Measurements from ENCODE around the gene MED13L.

MED13L gene

GRCh38 chr12:115966376-115966775 is 311.1 kb downstream of the MED13L start:
- no peak for DNase-seq (ENCODE audit: low read depth)

GRCh38 chr12:115964626-115965025 is 312.9 kb downstream of the MED13L start:
- no peak for DNase-seq (ENCODE audit: low read depth)

- no peak for DNase-seq (ENCODE audit: low read depth)
These were observed 313.3 kb downstream of the MED13L start for GRCh38 chr12:115964214-115964613.

DNA sequence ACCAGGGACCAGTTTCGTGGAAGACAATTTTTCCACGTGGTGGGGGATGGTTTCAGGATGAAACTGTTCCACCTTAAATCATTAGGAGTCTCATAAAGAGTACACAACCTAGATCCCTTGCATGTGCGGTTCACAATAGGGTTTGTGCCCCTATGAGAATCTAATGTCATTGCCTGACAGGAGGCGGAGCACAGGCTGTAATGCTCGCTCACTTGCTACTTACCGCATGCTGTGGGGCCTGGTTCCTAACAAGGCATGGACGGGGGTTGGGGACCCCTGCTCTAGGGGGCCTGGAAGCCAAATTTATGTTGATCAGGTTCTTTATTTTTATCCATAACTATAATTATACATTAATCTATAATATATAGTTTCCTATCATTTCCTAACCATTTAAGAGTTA is 315.3 kb downstream of the MED13L start:
- DNase-seq (ENCODE audit: low read depth) = no peak

GRCh38 chr12:115960868-115961802 is 316.4 kb downstream of the MED13L start:
- no peak for DNase-seq (ENCODE audit: low read depth)

- DNase-seq (ENCODE audit: low read depth) = no peak
These were observed 319.7 kb downstream of the MED13L start for GRCh38 chr12:115957686-115958290.

DNA sequence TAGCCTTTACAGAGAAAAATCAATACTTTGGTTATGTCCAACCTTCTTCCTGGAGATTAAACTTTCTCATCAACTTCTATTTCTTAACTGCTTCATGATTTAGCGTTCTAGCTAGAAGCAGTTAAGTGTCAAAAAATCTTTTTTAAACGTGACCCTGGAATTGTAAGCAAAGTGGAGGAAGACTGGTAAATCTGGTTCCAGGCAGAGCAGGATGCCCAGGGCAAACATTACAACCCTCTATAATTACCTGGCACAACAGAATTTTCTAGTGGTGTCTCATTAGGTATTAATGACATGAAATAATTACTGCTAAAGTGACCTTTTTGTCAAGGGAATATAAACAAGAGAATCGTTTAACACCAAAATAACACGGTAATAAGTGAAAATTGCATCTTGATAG is 320.8 kb downstream of the MED13L start:
- no peak for DNase-seq (ENCODE audit: low read depth)

DNA sequence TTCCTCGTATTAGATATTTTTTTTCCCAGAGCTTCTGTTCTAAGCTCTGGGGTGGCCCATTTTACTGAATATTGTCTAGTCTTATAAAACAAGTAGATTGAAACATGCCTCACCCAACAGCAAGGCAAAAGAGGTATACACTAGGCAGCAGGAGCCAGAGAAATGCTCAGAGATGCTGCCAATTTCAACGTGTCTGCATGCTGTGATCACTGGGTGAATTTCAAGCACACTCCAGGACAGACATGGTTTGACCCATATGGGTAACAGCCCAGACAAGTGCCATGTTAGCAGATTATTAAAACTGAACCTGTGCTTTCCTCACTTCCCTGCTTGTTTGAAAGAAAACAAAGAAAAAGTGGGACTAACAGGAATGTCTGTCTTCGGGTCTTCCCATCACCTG is 321.3 kb downstream of the MED13L start:
- DNase-seq (ENCODE audit: low read depth) = no peak

DNA sequence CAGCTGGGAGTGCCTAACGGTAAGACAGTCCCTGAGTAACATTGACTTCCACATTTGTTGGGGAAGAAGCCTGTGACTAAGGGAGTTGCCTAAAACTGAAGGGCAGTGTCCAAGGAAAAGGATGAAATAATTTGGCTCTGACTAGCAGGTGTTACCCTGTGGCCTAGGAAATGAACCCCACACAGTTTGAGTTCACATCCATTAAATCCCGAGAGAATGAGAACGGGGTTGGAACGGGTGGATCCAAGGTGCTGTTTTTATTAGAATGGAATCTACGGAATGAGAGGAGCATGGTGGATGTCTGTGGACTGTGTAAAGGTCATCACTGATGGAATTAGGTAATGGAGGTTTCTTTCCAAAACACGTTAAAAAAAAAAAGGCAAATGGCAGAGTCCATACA is 324.0 kb downstream of the MED13L start:
- no peak for DNase-seq (ENCODE audit: low read depth)

- no peak for DNase-seq (ENCODE audit: low read depth)
These were observed 324.5 kb downstream of the MED13L start for GRCh38 chr12:115953031-115953430.

DNA sequence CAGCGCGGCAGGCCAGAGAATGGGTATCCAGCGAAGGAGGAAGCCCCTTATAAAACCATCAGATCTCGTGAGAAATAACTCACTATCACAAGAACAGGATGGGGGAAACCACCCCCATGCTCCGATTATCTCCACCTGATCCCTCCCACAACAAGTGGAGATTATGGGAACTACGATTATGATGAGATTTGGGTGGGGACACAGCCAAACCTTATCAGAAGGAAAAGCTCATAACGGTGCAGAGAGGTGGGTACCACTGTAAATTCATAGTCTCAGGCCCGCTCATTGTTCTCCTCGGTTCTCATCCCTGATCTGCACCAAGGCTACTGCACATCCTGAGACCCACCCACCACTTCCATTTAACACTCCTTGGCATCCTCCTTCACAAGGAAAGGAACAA is 326.5 kb downstream of the MED13L start:
- DNase-seq (ENCODE audit: low read depth) = no peak

- DNase-seq (ENCODE audit: low read depth) = no peak
These were observed 327.8 kb downstream of the MED13L start for GRCh38 chr12:115949675-115950074.

- DNase-seq (ENCODE audit: low read depth) = no peak
These were observed 329.8 kb downstream of the MED13L start for GRCh38 chr12:115947696-115948062.

- no peak for DNase-seq (ENCODE audit: low read depth)
These were observed 330.4 kb downstream of the MED13L start for GRCh38 chr12:115946867-115947695.

DNA sequence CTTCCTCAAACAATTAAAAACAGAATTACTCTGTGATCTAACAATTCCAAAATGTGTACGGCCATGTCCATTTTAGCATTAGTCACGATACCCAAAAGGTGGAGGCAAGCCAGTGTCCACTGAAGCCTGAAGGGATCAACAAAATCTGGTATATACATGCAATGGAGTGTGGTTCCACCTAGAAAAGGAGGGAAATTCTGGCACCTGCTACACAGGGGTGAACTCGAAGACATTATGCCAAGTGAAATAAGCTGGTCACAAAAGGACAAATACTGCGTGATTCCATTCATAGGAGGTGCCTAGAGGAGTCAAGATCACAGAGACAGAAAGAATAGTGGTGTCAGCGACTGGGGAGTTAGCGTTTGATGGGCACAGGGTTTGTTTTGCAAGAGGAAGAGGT is 331.4 kb downstream of the MED13L start:
- no peak for DNase-seq (ENCODE audit: low read depth)

- DNase-seq (ENCODE audit: low read depth) = no peak
These were observed 332.0 kb downstream of the MED13L start for GRCh38 chr12:115945491-115945885.

DNA sequence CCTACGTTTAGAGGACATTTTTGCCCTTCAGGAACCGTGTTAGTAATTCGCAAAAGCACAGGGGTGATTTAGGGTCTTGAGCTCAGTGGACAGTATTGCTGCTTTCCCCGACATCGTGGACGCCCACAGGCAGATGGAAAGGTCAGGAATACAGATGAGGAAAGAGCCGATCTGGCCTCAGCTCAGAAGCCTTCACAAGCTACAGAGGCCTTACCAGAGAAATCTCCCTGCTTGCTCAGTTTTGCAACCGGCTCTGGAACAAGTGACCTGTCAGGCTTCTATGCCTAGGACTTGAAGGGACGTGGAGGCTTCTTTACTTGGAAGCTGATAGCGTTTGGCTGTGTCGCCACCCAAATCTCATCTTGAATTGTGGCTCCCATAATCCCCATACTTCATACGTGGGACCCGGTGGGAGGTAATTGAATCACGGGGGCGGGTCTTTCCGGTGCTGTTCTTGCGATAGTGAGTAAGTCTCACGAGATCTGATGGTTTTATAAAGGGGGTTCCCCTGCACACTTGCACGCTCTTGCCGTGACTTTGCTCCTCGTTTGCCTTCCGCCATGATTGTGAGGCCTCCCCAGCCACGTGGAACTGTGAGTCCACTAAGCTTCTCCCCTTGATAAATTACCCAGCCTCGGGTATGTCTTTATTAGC is 332.5 kb downstream of the MED13L start:
- no peak for DNase-seq (ENCODE audit: low read depth)

DNA sequence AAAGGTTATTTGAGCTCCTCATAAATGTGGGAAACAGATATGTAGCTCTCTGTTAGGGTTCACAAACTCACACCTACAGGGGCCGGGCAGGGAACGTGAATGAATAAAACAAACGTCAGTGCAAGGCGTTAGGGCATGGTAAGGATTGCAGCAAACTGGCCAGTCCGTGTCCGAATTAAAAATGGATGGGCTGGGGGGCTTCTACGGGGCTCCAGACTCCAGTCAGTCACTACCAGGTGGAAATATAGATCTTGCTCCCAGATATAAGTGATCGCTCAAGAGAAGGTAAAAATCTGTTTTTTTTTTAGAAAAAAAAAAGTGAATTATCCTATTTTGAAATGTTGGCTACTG is 333.1 kb downstream of the MED13L start:
- DNase-seq (ENCODE audit: low read depth) = no peak

GRCh38 chr12:115943630-115944391 is 333.7 kb downstream of the MED13L start:
- no peak for DNase-seq (ENCODE audit: low read depth)

GRCh38 chr12:115943310-115943629 is 334.2 kb downstream of the MED13L start:
- no peak for DNase-seq (ENCODE audit: low read depth)

- DNase-seq (ENCODE audit: low read depth) = no peak
These were observed 335.1 kb downstream of the MED13L start for GRCh38 chr12:115942346-115942745.

DNA sequence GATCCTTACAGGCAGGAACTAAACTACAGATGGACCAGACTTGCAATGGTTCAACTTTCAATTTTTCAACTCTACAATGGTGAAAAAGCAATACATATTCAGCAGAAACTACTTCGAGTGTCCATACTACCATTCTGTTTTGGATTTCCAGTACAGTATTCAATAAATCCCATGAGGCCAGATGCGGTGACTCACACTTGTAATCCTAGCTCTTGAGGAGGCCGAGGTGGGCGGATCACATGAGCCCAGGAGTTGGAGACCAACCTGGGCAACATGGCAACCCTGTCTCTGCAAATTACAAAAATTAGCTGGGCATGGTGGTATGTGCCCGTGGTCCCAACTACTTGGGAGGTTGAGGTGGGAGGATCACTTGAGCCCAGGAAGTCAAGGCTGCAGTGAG is 336.1 kb downstream of the MED13L start:
- no peak for DNase-seq (ENCODE audit: low read depth)

Measured in GM04503 (cell line).